Measurements from ENCODE around the gene EPS8L1.

The EPS8L1 gene

GRCh38 chr19:55115446-55116065, 39.9 kb downstream of the EPS8L1 start:
- DNase-seq (ENCODE audit: low read depth in 2 of 2) = peak in 1 of 2 experiments; percentile 62

GRCh38 chr19:55116232-55116858, 40.7 kb downstream of the EPS8L1 start:
- DNase-seq (ENCODE audit: low read depth in 2 of 2) = peak in 1 of 2 experiments; percentile 50

- DNase-seq (ENCODE audit: low read depth in 2 of 2) = no peak
These were observed 41.4 kb downstream of the EPS8L1 start, which contains the start of gene PPP1R12C for GRCh38 chr19:55116859-55117662. PPP1R12C (minus strand) TSS chr19:55117637; CDS start chr19:55117543, 94 bp downstream.

GRCh38 chr19:55117663-55118391, 42.2 kb downstream of the EPS8L1 start:
- peak; percentile 94 to 95 for DNase-seq (ENCODE audit: low read depth in 2 of 2)

- DNase-seq (ENCODE audit: low read depth in 2 of 2) = peak in 1 of 2 experiments; percentile 35
These were observed 42.8 kb downstream of the EPS8L1 start for GRCh38 chr19:55118401-55118991.

- no peak for DNase-seq (ENCODE audit: low read depth in 2 of 2)
These were observed 43.4 kb downstream of the EPS8L1 start for GRCh38 chr19:55119053-55119452.

GRCh38 chr19:55131421-55131820, 55.8 kb downstream of the EPS8L1 start:
- DNase-seq (ENCODE audit: low read depth in 2 of 2) = no peak

GRCh38 chr19:55132453-55133129, 56.9 kb downstream of the EPS8L1 start:
- DNase-seq (ENCODE audit: low read depth in 2 of 2) = no peak

GRCh38 chr19:55133639-55134444, 58.2 kb downstream of the EPS8L1 start:
- no peak for DNase-seq (ENCODE audit: low read depth in 2 of 2)

GRCh38 chr19:55134736-55135135, 59.1 kb downstream of the EPS8L1 start:
- DNase-seq (ENCODE audit: low read depth in 2 of 2) = no peak

- no peak for DNase-seq (ENCODE audit: low read depth in 2 of 2)
These were observed 60.9 kb downstream of the EPS8L1 start for GRCh38 chr19:55136399-55137102.
